ENCODE measurements around the gene RPS27L. TPM values are rescaled to one million over a fixed set of nuclear protein-coding genes. Genes with fewer than 3 reads are reported as not detected.

RPS27L gene
- polyA plus RNA-seq, 2 of the 4 experiments (the other 2 are of a cell fraction), result 609 to 748 TPM

GRCh38 chr15:63124506-63124905, 32.8 kb downstream of the RPS27L start (continued):
- TF ChIP-seq ATOH8 (CRISPR knock-in tag; IDR thresholded peaks at IDR 0.05; ENCODE audit: low read depth), result no peak
- TF ChIP-seq ZFP36 (IDR thresholded peaks at IDR 0.05; ENCODE audit: borderline replicate concordance, partially characterized antibody), result no peak
- TF ChIP-seq RCOR1 (IDR thresholded peaks at IDR 0.05; ENCODE audit: low read depth, low read length), result no peak
- TF ChIP-seq RNF2 (IDR thresholded peaks at IDR 0.05; ENCODE audit: borderline replicate concordance, low read depth), result no peak
- no peak for TF ChIP-seq CBX2 (IDR thresholded peaks at IDR 0.05; ENCODE audit: borderline replicate concordance, low read depth)

- peak overlapping the region; percentile 89 for H3K4me3 ChIP-seq
- H3K4me1 ChIP-seq, result peaks cover 14% of the 10 kb centered on the region; the same call in 2 of the 3 replicates
- whole genome bisulfite sequencing (ENCODE audit: missing lambda C conversion rate), result 3% methylated on average over 29 of the region's 59 CpGs
- peak overlapping the region; percentile 90 to 91 for H3K27ac ChIP-seq
- POLR2A ChIA-PET, result interaction anchor here (0.6 to 1.0 kb wide), 2 partner anchors 14 to 132 kb away, joined by 3 read pairs; no protein-coding TSS in a partner anchor
- no peak for FAIRE-seq
- H3K4me2 ChIP-seq, result peak overlapping the region; percentile 85
- peak; percentile 90 to 94 for DNase-seq (ENCODE audit: low read depth in 1 of 2, low spot score in 1 of 2)
- CTCF ChIA-PET, result interaction anchor here (0.7 to 1.7 kb wide), 5 partner anchors 11 to 74 kb away, joined by 3 to 8 read pairs (median 4); no protein-coding TSS in a partner anchor
- ATAC-seq, result peak; percentile 93 to 96
- H3K9me3 ChIP-seq, result peaks cover 17% of the 10 kb centered on the region
- no peak for TF ChIP-seq CEBPB (IDR thresholded peaks at IDR 0.05)
- TF ChIP-seq CBX2 (IDR thresholded peaks at IDR 0.05; ENCODE audit: borderline replicate concordance, low read depth), result no peak
- TF ChIP-seq MYC (IDR thresholded peaks at IDR 0.05; ENCODE audit: borderline replicate concordance, low read length), result no peak
- TF ChIP-seq ZFP36 (IDR thresholded peaks at IDR 0.05; ENCODE audit: borderline replicate concordance, partially characterized antibody), result no peak
- peak in 1 of 2 experiments; percentile 39; a peak in 2 of 5 replicates for TF ChIP-seq RAD21 (conservative IDR thresholded peaks at IDR 0.05 in 1 of 2, IDR thresholded peaks at IDR 0.05 in 1 of 2)
- no peak; a peak in 1 of 5 replicates for TF ChIP-seq JUN (IDR thresholded peaks at IDR 0.05)
- TF ChIP-seq FOXS1 (CRISPR knock-in tag; IDR thresholded peaks at IDR 0.05), result no peak
- no peak for TF ChIP-seq CBX8 (IDR thresholded peaks at IDR 0.05)
- no peak for TF ChIP-seq NFE2L2 (conservative IDR thresholded peaks at IDR 0.05; ENCODE audit: low read length)
- no peak for TF ChIP-seq RNF2 (IDR thresholded peaks at IDR 0.05; ENCODE audit: borderline replicate concordance, low read depth)
- no peak for TF ChIP-seq NR3C1 (IDR thresholded peaks at IDR 0.05)
- no peak for TF ChIP-seq ZC3H11A (IDR thresholded peaks at IDR 0.05)
- TF ChIP-seq FOSL2 (IDR thresholded peaks at IDR 0.05), result no peak
- TF ChIP-seq FOSL2 (CRISPR knock-in tag; IDR thresholded peaks at IDR 0.05), result no peak
- TF ChIP-seq GATA3 (IDR thresholded peaks at IDR 0.05; ENCODE audit: borderline replicate concordance), result no peak
- TF ChIP-seq E2F6 (IDR thresholded peaks at IDR 0.05; ENCODE audit: borderline replicate concordance, low read depth), result no peak
- TF ChIP-seq TFCP2L1 (CRISPR knock-in tag; IDR thresholded peaks at IDR 0.05), result 0 out of 2 replicates have a peak, but pooled peaks have one; percentile 50
- no peak for TF ChIP-seq NPAS2 (CRISPR knock-in tag; IDR thresholded peaks at IDR 0.05; ENCODE audit: borderline replicate concordance)
- TF ChIP-seq, protein P1, sequence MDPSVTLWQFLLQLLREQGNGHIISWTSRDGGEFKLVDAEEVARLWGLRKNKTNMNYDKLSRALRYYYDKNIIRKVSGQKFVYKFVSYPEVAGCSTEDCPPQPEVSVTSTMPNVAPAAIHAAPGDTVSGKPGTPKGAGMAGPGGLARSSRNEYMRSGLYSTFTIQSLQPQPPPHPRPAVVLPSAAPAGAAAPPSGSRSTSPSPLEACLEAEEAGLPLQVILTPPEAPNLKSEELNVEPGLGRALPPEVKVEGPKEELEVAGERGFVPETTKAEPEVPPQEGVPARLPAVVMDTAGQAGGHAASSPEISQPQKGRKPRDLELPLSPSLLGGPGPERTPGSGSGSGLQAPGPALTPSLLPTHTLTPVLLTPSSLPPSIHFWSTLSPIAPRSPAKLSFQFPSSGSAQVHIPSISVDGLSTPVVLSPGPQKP (IDR thresholded peaks at IDR 0.05; ENCODE audit: low read depth, low read length), result no peak
- TF ChIP-seq EP300 (IDR thresholded peaks at IDR 0.05), result no peak
- peak; percentile 44; the same call in 1 of the 2 replicates for TF ChIP-seq PHF8 (IDR thresholded peaks at IDR 0.05; ENCODE audit: borderline replicate concordance, low read depth)
- TF ChIP-seq HOXB13 (CRISPR knock-in tag; IDR thresholded peaks at IDR 0.05; ENCODE audit: low read depth), result no peak
- TF ChIP-seq CHD4 (IDR thresholded peaks at IDR 0.05; ENCODE audit: borderline replicate concordance), result no peak
- TF ChIP-seq SMC3 (IDR thresholded peaks at IDR 0.05), result no peak; the same call in 2 of the 3 replicates
- TF ChIP-seq KDM5A (IDR thresholded peaks at IDR 0.05), result no peak
- no peak for TF ChIP-seq ESRRA (IDR thresholded peaks at IDR 0.05; ENCODE audit: borderline replicate concordance, low read length)
- TF ChIP-seq HOXB5 (CRISPR knock-in tag; IDR thresholded peaks at IDR 0.05), result peak; percentile 22; the same call in 1 of the 2 replicates
- TF ChIP-seq, protein P2, sequence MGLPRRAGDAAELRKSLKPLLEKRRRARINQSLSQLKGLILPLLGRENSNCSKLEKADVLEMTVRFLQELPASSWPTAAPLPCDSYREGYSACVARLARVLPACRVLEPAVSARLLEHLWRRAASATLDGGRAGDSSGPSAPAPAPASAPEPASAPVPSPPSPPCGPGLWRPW (IDR thresholded peaks at IDR 0.05), result no peak
- no peak for TF ChIP-seq ZSCAN20 (CRISPR knock-in tag; IDR thresholded peaks at IDR 0.05)
- no peak for TF ChIP-seq MAZ (IDR thresholded peaks at IDR 0.05; ENCODE audit: borderline replicate concordance, low read depth, low read length)
- TF ChIP-seq FOSB (CRISPR knock-in tag; IDR thresholded peaks at IDR 0.05), result no peak
- TF ChIP-seq, protein P3, sequence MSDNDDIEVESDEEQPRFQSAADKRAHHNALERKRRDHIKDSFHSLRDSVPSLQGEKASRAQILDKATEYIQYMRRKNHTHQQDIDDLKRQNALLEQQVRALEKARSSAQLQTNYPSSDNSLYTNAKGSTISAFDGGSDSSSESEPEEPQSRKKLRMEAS (IDR thresholded peaks at IDR 0.05), result peak; percentile 22; the same call in 1 of the 2 replicates
Measured at GRCh38 chr15:63122002-63122875, 35.0 kb downstream of the RPS27L start.
